Measurements from ENCODE around the gene SPESP1. TPM values are rescaled to one million over a fixed set of nuclear protein-coding genes. Genes with fewer than 3 reads are reported as not detected.

The SPESP1 gene
- total RNA-seq, 4 donors from 2014 or later: 0.93 to 4.1 (median 2.7) TPM

DNA sequence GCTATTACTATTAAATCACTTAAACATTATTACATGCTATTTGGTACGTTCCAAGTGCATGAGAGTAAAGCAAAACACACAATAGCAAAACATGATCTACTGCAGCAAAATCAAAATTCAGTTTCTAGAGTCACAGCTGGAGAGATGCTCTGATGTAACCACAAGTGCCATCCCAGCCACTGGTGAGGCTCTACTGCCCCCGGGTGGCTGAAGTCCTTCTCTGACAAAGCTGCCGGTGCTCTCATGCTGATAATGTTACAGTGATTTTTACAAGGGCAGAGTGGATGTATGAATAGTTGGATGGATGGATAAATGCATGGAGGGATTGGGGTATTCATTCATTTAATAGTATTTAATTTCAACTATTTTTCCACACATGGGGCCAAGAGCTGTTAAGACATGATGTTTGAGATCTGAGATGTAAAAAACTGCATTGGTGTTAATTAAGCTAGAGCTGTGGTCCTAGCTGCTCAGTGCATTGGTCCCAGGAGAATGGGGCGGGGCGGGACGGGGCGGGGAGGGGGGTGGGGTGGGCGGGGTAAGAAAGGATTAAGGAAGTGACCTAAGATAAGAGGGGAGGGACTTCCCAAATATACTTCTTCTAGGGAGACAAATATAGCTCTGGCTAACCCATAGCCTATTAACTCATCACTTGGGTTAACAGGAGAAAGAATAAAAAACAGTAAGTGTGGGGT, 5.3 kb upstream of the SPESP1 start:
- DNase-seq (ENCODE audit: low spot score): peak; percentile 38
- peak; percentile 83 for ATAC-seq (ENCODE audit: low FRiP score)
- TF ChIP-seq, protein P1, sequence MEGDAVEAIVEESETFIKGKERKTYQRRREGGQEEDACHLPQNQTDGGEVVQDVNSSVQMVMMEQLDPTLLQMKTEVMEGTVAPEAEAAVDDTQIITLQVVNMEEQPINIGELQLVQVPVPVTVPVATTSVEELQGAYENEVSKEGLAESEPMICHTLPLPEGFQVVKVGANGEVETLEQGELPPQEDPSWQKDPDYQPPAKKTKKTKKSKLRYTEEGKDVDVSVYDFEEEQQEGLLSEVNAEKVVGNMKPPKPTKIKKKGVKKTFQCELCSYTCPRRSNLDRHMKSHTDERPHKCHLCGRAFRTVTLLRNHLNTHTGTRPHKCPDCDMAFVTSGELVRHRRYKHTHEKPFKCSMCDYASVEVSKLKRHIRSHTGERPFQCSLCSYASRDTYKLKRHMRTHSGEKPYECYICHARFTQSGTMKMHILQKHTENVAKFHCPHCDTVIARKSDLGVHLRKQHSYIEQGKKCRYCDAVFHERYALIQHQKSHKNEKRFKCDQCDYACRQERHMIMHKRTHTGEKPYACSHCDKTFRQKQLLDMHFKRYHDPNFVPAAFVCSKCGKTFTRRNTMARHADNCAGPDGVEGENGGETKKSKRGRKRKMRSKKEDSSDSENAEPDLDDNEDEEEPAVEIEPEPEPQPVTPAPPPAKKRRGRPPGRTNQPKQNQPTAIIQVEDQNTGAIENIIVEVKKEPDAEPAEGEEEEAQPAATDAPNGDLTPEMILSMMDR (IDR thresholded peaks at IDR 0.05): peak in 1 of 3 donors; percentile 18

DNA sequence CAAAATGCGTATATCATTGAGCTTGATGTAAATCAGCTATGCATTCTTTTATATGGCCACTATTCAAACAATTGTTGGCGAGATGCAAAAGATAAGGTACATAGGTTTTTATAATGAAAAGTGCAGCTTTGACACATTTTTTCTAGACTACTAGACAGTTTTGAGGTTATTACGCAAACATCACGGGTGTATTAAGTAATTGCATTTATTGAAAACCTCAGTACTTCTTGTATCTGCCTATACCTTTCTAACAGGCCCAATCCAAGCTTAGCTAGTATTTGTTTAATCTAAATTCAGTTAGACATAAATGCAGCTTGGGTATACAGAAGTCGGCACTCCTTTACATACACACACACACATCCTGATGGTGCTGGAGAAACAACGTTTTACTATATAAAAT, 2.7 kb downstream of the SPESP1 start:
- DNase-seq (ENCODE audit: low spot score): no peak
- TF ChIP-seq, protein P1 (IDR thresholded peaks at IDR 0.05): no peak
- no peak for ATAC-seq (ENCODE audit: low FRiP score)

DNA sequence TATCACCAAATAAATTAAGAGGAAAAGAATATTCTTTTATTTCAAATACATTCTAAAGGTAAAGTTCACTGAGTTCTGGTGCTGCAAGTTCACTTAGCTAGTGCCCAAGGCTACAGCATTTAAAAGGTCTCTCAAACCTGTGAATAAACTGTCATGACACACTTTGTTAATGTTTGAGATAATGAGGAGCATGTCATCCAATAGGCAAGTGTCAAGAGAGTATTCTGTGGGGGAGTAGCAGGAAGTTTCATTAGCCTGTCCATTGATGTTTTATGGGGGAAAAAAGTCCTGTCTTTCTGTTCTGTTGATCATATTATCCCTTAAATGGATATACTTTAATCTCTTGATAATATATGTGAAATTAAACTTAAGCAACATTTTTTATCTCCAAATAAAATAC, 4.0 kb downstream of the SPESP1 start:
- TF ChIP-seq, protein P1 (IDR thresholded peaks at IDR 0.05): no peak
- ATAC-seq (ENCODE audit: low FRiP score): no peak
- DNase-seq (ENCODE audit: low spot score): no peak

DNA sequence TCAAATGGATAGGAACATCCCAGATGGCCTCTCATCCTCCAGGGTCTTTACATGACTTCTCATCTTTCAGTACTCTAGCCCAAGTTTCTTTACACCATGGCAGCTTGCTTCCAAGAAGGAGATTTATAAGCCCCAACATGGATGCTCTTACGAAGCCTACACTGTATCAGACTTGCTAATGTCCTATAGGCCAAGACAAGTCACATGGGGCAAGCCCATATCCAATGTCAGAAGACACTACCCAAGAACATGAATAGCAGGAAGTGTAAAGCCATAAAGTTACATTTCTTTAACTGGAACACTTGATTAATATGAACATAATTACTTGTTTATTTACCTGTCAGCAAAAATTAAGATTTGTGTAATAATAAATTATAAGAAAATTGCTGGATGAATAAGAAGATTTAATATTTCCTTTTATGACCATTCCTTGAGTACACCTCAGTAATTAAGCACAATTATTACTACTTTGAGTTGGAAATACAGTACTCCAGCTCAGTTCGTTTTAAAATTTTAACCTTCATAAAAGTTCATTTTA, 5.1 kb downstream of the SPESP1 start:
- DNase-seq (ENCODE audit: low spot score) (no peak), ATAC-seq (ENCODE audit: low FRiP score) (no peak)
- TF ChIP-seq, protein P1 (IDR thresholded peaks at IDR 0.05): no peak

DNA sequence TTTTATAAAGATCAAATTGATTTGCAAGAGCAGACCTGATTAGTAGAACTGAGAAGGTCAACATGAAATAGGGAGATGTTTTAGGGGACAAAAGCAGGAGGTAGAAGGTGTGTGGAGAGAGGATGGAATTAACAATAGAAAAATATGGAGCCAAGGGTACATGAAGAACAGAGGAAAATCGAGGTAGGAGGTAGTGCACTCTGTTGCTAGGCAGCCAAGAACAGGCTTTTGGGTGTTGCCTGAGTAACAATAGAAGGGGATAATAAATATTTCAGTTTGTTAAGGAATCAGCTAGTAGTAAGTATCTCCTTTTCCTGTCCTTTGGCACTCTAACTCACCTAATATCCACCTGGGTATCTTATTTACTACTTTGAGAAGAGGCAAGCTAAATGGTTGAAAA, 9.2 kb downstream of the SPESP1 start:
- ATAC-seq (ENCODE audit: low FRiP score): no peak
- no peak for DNase-seq (ENCODE audit: low spot score)
- TF ChIP-seq, protein P1 (IDR thresholded peaks at IDR 0.05): no peak

DNA sequence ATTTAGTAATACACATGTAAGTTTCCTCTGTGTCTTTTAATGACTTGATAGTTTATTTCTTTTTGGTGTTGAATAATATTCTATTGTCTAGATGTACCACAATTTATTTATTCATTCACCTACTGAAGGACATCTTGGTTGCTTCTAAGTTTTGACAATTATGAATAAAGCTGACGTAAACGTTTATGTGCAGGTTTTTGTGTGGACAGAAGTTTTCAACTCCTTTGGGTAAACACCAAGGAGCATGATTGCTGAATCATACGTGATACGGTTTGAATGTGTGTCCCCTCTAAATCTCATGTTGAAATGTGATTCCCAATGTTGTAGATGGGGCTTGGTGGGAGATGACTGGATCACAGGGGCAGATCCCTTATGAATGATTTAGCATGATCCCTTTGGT, 21.5 kb downstream of the SPESP1 start:
- ATAC-seq (ENCODE audit: low FRiP score) (no peak), DNase-seq (ENCODE audit: low spot score) (no peak)
- TF ChIP-seq, protein P1 (IDR thresholded peaks at IDR 0.05): no peak

DNA sequence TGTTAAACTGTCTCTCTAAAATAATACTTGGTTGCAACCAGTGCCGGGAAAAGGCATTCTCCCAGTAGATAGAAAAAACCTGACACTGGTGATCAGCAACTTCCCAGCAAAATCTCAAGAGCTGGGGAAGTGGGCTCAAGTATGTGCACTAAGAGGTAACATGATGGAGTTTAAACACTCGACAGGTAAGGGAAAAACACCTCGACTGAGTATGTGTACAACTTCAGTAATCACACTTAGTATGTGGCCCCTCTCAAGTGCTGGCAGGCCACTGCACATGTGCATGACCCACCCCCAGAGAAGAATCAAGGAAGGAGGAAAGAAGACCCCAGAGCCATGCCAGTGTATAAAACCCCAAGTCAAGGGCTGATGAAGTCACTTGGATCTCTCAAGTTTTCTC, 27.4 kb downstream of the SPESP1 start:
- TF ChIP-seq, protein P1 (IDR thresholded peaks at IDR 0.05): no peak
- DNase-seq (ENCODE audit: low spot score) (no peak), ATAC-seq (ENCODE audit: low FRiP score) (no peak)

All from omental fat pad (tissue), 4 donors.